ENCODE data around the gene CLCN5.
A peak's percentile ranks its signal among the peaks of the same experiment; 100 is the strongest.

The CLCN5 gene

DNA sequence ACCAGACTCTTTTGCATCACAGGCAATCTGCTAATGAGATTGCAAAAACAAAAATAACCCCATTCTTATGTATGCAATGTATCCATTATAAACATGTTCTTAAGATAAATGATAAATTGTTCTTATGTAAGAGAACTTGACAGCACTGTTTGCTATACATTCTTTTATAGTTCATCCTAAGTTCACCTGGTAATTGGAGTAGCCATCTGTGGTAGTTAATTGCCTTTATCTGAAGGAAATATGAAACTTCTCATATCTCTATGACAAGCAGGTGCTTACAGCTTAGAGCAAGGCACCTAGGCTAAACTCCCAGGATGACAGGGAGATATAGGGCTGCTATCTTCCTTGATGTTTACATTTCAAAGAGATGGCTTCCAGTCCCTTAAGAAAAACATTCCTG, 21.3 kb upstream of the CLCN5 start:
- DNase-seq (ENCODE audit: insufficient read length) (no peak), FAIRE-seq (no peak)
- TF ChIP-seq POLR2A (IDR thresholded peaks at IDR 0.05; ENCODE audit: low read depth, low read length) (no peak), TAF1 (IDR thresholded peaks at IDR 0.05; ENCODE audit: borderline replicate concordance, low read depth, low read length) (no peak), POLR2AphosphoS5 (IDR thresholded peaks at IDR 0.05; ENCODE audit: low read depth, low read length) (no peak)

- DNase-seq (ENCODE audit: insufficient read length) (no peak), FAIRE-seq (peak; percentile 70)
- TF ChIP-seq TAF1 (IDR thresholded peaks at IDR 0.05; ENCODE audit: borderline replicate concordance, low read depth, low read length) (no peak), POLR2A (IDR thresholded peaks at IDR 0.05; ENCODE audit: low read depth, low read length) (no peak), POLR2AphosphoS5 (IDR thresholded peaks at IDR 0.05; ENCODE audit: low read depth, low read length) (no peak)
These were observed 12.1 kb upstream of the CLCN5 start for GRCh38 chrX:49910344-49910743.

DNA sequence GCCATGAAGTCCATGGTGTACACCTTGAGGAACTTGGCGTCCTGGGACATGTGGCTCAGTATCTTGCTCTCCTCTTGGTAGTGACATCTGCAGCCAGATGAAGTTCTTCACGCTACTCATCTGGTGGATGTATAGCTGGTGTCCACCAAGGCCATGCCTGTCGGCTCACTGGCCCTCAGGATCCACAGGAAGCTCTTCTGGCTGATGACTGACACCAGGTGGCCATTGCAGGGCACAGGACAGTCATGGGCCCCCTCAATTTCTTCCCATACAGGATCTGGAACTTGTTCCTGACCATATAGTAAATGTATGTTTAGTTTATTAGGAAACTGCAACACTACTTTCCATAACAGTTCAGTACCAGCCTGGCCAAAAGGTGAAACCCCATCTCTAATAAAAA, 10.3 kb upstream of the CLCN5 start:
- TF ChIP-seq POLR2A (IDR thresholded peaks at IDR 0.05; ENCODE audit: low read depth, low read length) (no peak), POLR2AphosphoS5 (IDR thresholded peaks at IDR 0.05; ENCODE audit: low read depth, low read length) (no peak), TAF1 (IDR thresholded peaks at IDR 0.05; ENCODE audit: borderline replicate concordance, low read depth, low read length) (no peak)
- DNase-seq (ENCODE audit: insufficient read length) (no peak), FAIRE-seq (no peak)

- no peak for FAIRE-seq
- DNase-seq (ENCODE audit: insufficient read length) = no peak
- TF ChIP-seq POLR2AphosphoS5 (IDR thresholded peaks at IDR 0.05; ENCODE audit: low read depth, low read length) = no peak
These were observed 9.5 kb upstream of the CLCN5 start for GRCh38 chrX:49912861-49913260.

DNA sequence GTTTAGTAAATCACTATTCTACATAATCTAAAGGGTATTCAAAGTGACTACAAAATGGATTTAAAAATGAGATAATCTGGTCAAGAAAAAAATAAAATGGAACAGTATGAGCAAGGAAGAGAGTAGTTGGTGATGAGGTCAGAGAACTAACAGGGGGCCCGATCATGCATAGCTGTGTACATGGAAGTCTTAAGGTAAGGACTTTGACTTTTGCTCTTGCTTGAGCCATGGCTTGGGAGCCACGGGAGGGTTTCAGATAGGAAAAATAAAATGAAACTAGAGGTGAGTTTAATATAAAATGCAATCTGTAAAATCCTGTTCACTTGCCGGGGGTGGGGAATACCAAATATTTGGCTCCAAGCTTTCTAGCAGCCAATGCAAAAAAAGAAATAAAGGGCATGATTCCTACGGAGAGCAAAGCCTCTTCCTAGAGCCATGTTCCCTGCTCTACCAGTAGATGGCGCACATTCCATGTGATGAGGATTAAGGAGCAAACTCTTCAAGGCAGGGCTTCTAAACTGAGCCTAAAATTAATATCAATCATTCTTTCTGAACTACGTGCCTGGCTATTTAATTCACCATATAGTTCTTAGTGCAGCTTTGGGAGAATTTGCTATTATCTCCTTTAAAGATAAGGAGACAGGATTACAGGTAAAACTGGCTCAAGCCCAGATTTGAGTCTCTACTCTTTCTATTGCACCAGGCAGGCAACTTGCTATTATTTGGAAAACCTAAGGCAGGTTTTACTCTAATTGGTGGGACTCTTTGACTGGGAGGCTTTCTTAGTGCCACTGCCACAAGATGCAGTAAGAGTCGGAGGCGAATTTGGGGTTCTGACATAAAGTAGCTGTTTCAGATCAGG, 6.8 kb upstream of the CLCN5 start:
- peak; percentile 90 for FAIRE-seq
- TF ChIP-seq POLR2A (IDR thresholded peaks at IDR 0.05; ENCODE audit: low read depth, low read length) = no peak
- no peak for TF ChIP-seq POLR2AphosphoS5 (IDR thresholded peaks at IDR 0.05; ENCODE audit: low read depth, low read length)
- TF ChIP-seq TAF1 (IDR thresholded peaks at IDR 0.05; ENCODE audit: borderline replicate concordance, low read depth, low read length) = no peak

GRCh38 chrX:49919617-49920016, 2.8 kb upstream of the CLCN5 start:
- FAIRE-seq (no peak), DNase-seq (ENCODE audit: insufficient read length) (no peak)
- no peak for TF ChIP-seq TAF1 (IDR thresholded peaks at IDR 0.05; ENCODE audit: borderline replicate concordance, low read depth, low read length)
- no peak for TF ChIP-seq POLR2A (IDR thresholded peaks at IDR 0.05; ENCODE audit: low read depth, low read length)
- no peak for TF ChIP-seq POLR2AphosphoS5 (IDR thresholded peaks at IDR 0.05; ENCODE audit: low read depth, low read length)

More for the DNA sequence above, 6.8 kb upstream of the CLCN5 start:
- no peak for DNase-seq (ENCODE audit: insufficient read length)

GRCh38 chrX:49921109-49921508, 1.3 kb upstream of the CLCN5 start:
- TF ChIP-seq TAF1 (IDR thresholded peaks at IDR 0.05; ENCODE audit: borderline replicate concordance, low read depth, low read length) = no peak
- TF ChIP-seq POLR2AphosphoS5 (IDR thresholded peaks at IDR 0.05; ENCODE audit: low read depth, low read length) = no peak
- TF ChIP-seq POLR2A (IDR thresholded peaks at IDR 0.05; ENCODE audit: low read depth, low read length) = no peak
- no peak for FAIRE-seq
- DNase-seq (ENCODE audit: insufficient read length) = no peak

DNA sequence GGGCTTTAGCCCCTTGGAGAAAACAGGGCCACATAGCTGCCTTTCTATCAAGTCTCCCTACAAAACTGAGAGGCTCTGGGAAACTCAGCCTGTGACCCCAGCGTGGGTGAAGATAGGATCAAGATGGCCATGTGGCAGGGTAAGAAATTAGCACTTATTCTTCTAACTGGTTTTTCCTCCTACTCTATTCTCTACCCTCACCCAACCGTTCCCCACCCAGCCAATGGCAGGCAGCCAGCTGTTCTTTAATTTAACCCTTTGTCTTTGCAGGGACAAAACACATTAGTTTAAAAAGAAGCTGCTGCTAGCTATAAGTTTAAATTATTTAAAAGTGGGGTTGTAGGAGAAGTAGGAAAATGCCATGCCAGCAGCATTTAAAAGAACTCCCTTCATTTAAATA, 2.8 kb downstream of the CLCN5 start:
- DNase-seq (ENCODE audit: insufficient read length) (no peak), FAIRE-seq (no peak)
- TF ChIP-seq POLR2AphosphoS5 (IDR thresholded peaks at IDR 0.05; ENCODE audit: low read depth, low read length) (no peak), POLR2A (IDR thresholded peaks at IDR 0.05; ENCODE audit: low read depth, low read length) (no peak), TAF1 (IDR thresholded peaks at IDR 0.05; ENCODE audit: borderline replicate concordance, low read depth, low read length) (no peak)

DNA sequence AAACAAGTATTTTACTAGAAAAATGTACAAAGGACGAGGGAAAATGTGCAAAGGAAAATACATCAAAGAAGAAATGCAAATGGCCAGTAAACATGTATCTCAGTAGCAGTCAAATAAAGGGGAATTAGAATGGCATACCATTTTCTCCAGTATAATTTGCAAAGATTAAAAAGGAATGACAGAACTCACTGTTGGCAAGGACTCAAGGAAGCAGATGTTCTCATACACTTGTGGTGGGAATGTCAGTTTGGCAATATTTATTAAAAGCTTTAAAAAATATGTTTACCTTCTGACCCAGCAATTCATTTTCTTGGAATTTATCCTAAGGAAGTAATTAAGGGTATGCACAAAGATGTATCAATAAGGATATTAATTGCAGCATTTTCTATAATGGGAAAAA, 7.6 kb downstream of the CLCN5 start:
- no peak for DNase-seq (ENCODE audit: insufficient read length)
- FAIRE-seq = no peak
- TF ChIP-seq POLR2AphosphoS5 (IDR thresholded peaks at IDR 0.05; ENCODE audit: low read depth, low read length) (no peak), TAF1 (IDR thresholded peaks at IDR 0.05; ENCODE audit: borderline replicate concordance, low read depth, low read length) (no peak)

DNA sequence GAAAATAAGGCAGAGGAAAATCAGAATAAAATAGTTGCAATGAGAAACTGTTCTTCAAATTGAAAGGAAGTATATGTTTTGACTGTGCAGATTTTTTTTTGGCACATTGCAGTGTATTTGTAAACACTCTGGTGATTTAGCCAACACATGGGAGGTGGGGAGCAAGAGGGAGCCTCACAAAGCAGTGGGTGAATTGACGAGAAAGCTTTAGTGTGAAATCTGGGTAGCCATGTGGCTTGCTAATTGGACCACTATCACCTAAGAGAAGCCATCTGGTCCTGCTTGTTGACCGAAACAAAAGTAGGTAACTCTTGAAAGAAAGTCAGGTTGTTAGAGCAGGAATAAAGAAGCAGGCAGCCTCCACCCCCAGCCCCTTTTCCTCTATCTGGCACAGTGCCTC, 10.4 kb downstream of the CLCN5 start:
- FAIRE-seq (no peak), DNase-seq (ENCODE audit: insufficient read length) (no peak)
- TF ChIP-seq POLR2AphosphoS5 (IDR thresholded peaks at IDR 0.05; ENCODE audit: low read depth, low read length) (no peak), TAF1 (IDR thresholded peaks at IDR 0.05; ENCODE audit: borderline replicate concordance, low read depth, low read length) (no peak), POLR2A (IDR thresholded peaks at IDR 0.05; ENCODE audit: low read depth, low read length) (no peak)

DNA sequence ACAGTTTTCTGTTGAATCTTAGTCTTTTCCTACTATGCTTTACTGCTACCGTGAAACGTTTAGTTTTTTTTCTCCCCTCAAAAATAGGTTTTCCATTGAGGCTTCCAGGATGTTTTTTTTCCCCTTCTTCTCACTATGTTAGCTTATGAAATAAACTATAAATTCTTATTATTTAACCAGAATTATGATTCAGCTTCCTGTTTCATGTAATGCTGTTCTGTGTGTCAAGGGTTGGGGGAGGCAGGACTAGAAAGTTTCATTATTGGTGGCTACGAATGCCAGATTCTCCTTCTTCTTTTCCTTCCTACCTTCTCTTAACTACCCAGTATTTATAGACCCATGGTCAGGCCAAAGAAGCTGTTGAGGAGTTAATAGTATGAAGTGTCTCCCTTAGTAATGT, 11.8 kb downstream of the CLCN5 start:
- FAIRE-seq (no peak), DNase-seq (ENCODE audit: insufficient read length) (no peak)
- TF ChIP-seq TAF1 (IDR thresholded peaks at IDR 0.05; ENCODE audit: borderline replicate concordance, low read depth, low read length) = no peak

GRCh38 chrX:49934729-49935128, 12.3 kb downstream of the CLCN5 start:
- no peak for FAIRE-seq
- DNase-seq (ENCODE audit: insufficient read length) = no peak
- TF ChIP-seq POLR2A (IDR thresholded peaks at IDR 0.05; ENCODE audit: low read depth, low read length) (no peak), POLR2AphosphoS5 (IDR thresholded peaks at IDR 0.05; ENCODE audit: low read depth, low read length) (no peak), TAF1 (IDR thresholded peaks at IDR 0.05; ENCODE audit: borderline replicate concordance, low read depth, low read length) (no peak)
